Hepatocyte (in vitro differentiated cells): ENCODE measurements around the gene ROR1. TPM values are rescaled to one million over a fixed set of nuclear protein-coding genes. Genes with fewer than 3 reads are reported as not detected.

Source experiments
- DNase-seq: peaks from one replicate; pipeline ENCODE4 v3.0.0-alpha.2; 2016; ENCODE audit warnings: low spot score
- H2AFZ ChIP-seq: fragments of 200-600 bp; sonication (generic); 2 replicates; pipeline ENCODE4 v1.6.0; 2016; ENCODE audit warnings: antibody characterized with exemption, mild to moderate bottlenecking
- H3K27ac ChIP-seq: fragments of 200-600 bp; sonication (generic); 2 replicates; pipeline ENCODE4 v1.5.1; 2016; ENCODE audit warnings: mild to moderate bottlenecking
- H3K27me3 ChIP-seq: fragments of 200-600 bp; sonication (generic); 2 replicates; pipeline ENCODE4 v1.6.1; 2016
- H3K36me3 ChIP-seq: fragments of 200-600 bp; sonication (generic); replicated peaks from 2 replicates; pipeline ENCODE4 v1.5.1; 2016; ENCODE audit warnings: low read depth; ENCODE audit not compliant: insufficient read depth
- H3K4me1 ChIP-seq: fragments of 200-600 bp; sonication (generic); 2 replicates; pipeline ENCODE4 v1.5.1; 2016; ENCODE audit warnings: mild to moderate bottlenecking, moderate library complexity; ENCODE audit not compliant: insufficient read depth
- H3K4me2 ChIP-seq: fragments of 200-600 bp; sonication (generic); 2 replicates; pipeline ENCODE4 v1.6.0; 2016
- H3K4me3 ChIP-seq: fragments of 200-600 bp; sonication (generic); 2 replicates; pipeline ENCODE4 v1.5.1; 2016; ENCODE audit warnings: mild to moderate bottlenecking
- H3K79me2 ChIP-seq: fragments of 200-600 bp; sonication (generic); 2 replicates; pipeline ENCODE4 v1.6.0; 2017; ENCODE audit warnings: mild to moderate bottlenecking
- H3K9me2 ChIP-seq: fragments of 200-600 bp; sonication (generic); replicated peaks from 2 replicates; pipeline ENCODE4 v1.6.0; 2017; ENCODE audit warnings: mild to moderate bottlenecking; ENCODE audit not compliant: insufficient read depth
- H3K9me3 ChIP-seq: fragments of 200-600 bp; sonication (generic); 2 replicates; pipeline ENCODE4 v1.5.1; 2016; ENCODE audit warnings: low read depth, mild to moderate bottlenecking
- H4K20me1 ChIP-seq: fragments of 200-600 bp; sonication (generic); 2 replicates; pipeline ENCODE4 v1.6.0; 2016; ENCODE audit warnings: mild to moderate bottlenecking; ENCODE audit not compliant: insufficient read depth, poor library complexity, severe bottlenecking
- EZH2 ChIP-seq: fragments of 200-600 bp; sonication (generic); IDR thresholded peaks from 2 replicates; pipeline ENCODE4 v1.6.1; 2016; ENCODE audit warnings: antibody characterized with exemption, mild to moderate bottlenecking, borderline replicate concordance
- EZH2phosphoT487 ChIP-seq: fragments of 200-600 bp; sonication (generic); IDR thresholded peaks from one replicate; pipeline ENCODE4 v1.6.1; 2018; ENCODE audit warnings: antibody characterized with exemption, mild to moderate bottlenecking, low read depth, moderate library complexity; ENCODE audit not compliant: unreplicated experiment, severe bottlenecking
- WGBS: methylation state at CpG from one replicate; pipeline ENCODE4 v1.1.6; 2016; ENCODE audit warnings: low lambda C conversion rate; ENCODE audit errors: missing lambda C conversion rate; 5-methylcytosine and 5-hydroxymethylcytosine counted together
- polyA plus RNA-seq: library from polyadenylated mRNA; unstranded; fragments of >200 nt; fragmentation: Nextera tagmentation; extraction: Ambion mirVana; gene quantifications from 2 replicates; pipeline ENCODE4 v1.2.1, GENCODE V29; 2016
- total RNA-seq: library from RNA; depleted of rRNA; stranded (reverse); fragments of >200 nt; gene quantifications from 2 replicates; pipeline ENCODE4 v1.2.3, GENCODE V29; 2014
- TF ChIP-seq, protein P1 (sequence below): fragments of 200-600 bp; sonication (generic); IDR thresholded peaks from 2 replicates; pipeline ENCODE4 v1.5.1; 2016; ENCODE audit warnings: antibody characterized with exemption, mild to moderate bottlenecking; ENCODE audit not compliant: poor library complexity

ROR1 gene
- total and polyA plus RNA-seq, 2 experiments from 2014 or later: 16.4 to 27.7 TPM

DNA sequence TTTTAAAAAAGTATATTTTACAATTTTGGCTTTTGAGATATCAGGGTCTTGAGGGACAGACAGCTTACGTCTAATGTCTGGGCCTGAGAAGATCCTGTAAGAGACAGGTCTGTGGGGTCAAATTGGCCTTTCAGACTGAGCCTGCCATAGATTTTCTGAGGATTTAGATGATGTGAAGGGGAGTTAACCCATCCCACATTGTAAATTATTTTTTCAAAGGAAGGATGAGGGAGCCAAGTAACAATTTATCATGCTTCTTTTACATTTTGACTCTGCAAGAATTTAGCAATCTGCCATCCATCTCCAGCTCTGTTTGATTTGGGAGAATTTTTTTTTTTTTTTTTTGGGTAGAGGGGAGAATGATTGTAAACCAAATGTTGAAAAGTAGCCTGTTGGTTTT, 160.9 kb downstream of the ROR1 start:
- peaks cover 32% of the 10 kb centered on the region for H3K79me2 ChIP-seq
- H3K9me3 ChIP-seq: no peaks in the 10 kb centered on the region
- 83% methylated on average over 1 of the region's 1 CpG for WGBS
- no peak overlapping the region for H3K27ac ChIP-seq
- no peak for TF ChIP-seq EZH2
- no peaks in the 10 kb centered on the region for H3K9me2 ChIP-seq
- no peak overlapping the region for H2AFZ ChIP-seq
- H3K36me3 ChIP-seq: no peaks in the 10 kb centered on the region
- H3K4me2 ChIP-seq: no peak overlapping the region
- peaks cover 13% of the 10 kb centered on the region for H3K4me1 ChIP-seq
- no peaks in the 10 kb centered on the region for H3K27me3 ChIP-seq
- no peaks in the 10 kb centered on the region for H4K20me1 ChIP-seq
- no peak overlapping the region for H3K4me3 ChIP-seq
- no peak for DNase-seq

DNA sequence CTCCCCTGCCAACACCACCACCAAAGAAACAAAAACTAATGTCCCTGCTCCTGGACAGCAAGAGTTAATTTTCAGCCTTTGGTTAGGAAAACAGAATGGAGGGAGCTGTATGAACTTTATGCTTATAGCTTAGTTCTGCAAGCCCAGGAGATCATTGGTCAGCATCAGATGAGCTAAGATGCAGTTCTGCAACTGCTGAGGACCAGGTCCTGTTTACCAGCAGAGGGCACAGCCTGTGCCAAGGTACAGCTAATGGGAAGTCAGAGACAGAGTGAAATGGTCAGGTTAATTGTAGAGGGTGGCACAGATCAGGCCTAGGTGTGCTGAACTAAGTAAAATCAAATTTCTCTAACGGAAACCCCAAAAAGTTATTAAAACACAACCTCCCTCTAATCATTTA, 161.3 kb downstream of the ROR1 start:
- peak; percentile 22 for DNase-seq
- no peak overlapping the region for H3K4me2 ChIP-seq
- no peak overlapping the region for H3K27ac ChIP-seq
- H3K36me3 ChIP-seq: no peaks in the 10 kb centered on the region
- peaks cover 29% of the 10 kb centered on the region for H3K79me2 ChIP-seq
- no peak overlapping the region for H3K4me3 ChIP-seq
- H4K20me1 ChIP-seq: no peaks in the 10 kb centered on the region
- TF ChIP-seq, protein P1, sequence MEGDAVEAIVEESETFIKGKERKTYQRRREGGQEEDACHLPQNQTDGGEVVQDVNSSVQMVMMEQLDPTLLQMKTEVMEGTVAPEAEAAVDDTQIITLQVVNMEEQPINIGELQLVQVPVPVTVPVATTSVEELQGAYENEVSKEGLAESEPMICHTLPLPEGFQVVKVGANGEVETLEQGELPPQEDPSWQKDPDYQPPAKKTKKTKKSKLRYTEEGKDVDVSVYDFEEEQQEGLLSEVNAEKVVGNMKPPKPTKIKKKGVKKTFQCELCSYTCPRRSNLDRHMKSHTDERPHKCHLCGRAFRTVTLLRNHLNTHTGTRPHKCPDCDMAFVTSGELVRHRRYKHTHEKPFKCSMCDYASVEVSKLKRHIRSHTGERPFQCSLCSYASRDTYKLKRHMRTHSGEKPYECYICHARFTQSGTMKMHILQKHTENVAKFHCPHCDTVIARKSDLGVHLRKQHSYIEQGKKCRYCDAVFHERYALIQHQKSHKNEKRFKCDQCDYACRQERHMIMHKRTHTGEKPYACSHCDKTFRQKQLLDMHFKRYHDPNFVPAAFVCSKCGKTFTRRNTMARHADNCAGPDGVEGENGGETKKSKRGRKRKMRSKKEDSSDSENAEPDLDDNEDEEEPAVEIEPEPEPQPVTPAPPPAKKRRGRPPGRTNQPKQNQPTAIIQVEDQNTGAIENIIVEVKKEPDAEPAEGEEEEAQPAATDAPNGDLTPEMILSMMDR: peak; percentile 25
- no peak for TF ChIP-seq EZH2phosphoT487
- TF ChIP-seq EZH2: no peak
- 80% methylated on average over 1 of the region's 1 CpG for WGBS
- peaks cover 13% of the 10 kb centered on the region for H3K4me1 ChIP-seq
- no peaks in the 10 kb centered on the region for H3K27me3 ChIP-seq
- no peak overlapping the region for H2AFZ ChIP-seq
- no peaks in the 10 kb centered on the region for H3K9me2 ChIP-seq
- no peaks in the 10 kb centered on the region for H3K9me3 ChIP-seq

DNA sequence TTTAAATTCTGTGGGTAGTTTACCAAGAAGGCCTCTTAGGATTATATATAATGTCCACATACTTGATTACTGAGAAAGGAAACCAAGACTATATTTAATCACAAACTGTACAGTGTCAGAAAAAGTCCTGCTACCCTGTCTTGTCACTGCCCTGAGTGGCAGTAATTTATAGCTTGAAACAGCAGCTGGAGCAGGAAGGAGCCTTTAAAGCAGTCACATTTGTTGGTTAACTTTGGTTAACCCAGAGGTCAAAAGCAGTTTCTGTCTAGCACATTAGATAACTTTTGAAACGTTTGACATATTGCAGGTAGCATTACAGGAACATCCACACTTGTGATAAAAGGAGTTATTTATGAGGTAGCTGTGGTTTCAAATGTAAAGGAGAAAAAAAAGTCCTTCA, 161.7 kb downstream of the ROR1 start:
- no peak overlapping the region for H3K4me2 ChIP-seq
- H3K27me3 ChIP-seq: no peaks in the 10 kb centered on the region
- no peak overlapping the region for H3K27ac ChIP-seq
- TF ChIP-seq, protein P1: no peak
- no peak for TF ChIP-seq EZH2phosphoT487
- TF ChIP-seq EZH2: no peak
- no peaks in the 10 kb centered on the region for H4K20me1 ChIP-seq
- H2AFZ ChIP-seq: no peak overlapping the region
- peaks cover 25% of the 10 kb centered on the region for H3K79me2 ChIP-seq
- 10% methylated on average over 1 of the region's 1 CpG for WGBS
- H3K9me3 ChIP-seq: no peaks in the 10 kb centered on the region
- H3K9me2 ChIP-seq: no peaks in the 10 kb centered on the region
- no peak overlapping the region for H3K4me3 ChIP-seq
- H3K36me3 ChIP-seq: no peaks in the 10 kb centered on the region
- peaks cover 13% of the 10 kb centered on the region for H3K4me1 ChIP-seq
- no peak for DNase-seq

DNA sequence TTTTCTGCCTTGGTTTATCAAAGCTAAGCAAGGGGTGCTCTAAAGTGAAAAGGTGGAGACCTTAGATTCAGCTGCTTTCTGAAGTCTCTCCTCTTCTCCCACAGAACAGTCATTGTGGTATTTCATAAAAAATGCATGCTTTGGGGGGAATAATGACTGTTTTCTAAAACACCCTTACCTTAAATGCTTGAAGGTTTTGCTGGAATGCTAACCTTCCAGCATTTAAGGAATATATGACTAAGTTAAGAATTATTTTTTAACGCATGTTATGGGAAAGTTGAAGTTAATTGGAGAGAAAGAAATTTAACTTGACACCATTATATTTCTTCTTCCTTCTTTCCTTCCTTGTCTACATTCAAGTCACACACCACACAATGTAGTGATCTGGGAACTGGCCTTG, 162.5 kb downstream of the ROR1 start:
- H3K27me3 ChIP-seq: no peaks in the 10 kb centered on the region
- peaks cover 13% of the 10 kb centered on the region for H3K4me1 ChIP-seq
- no peak overlapping the region for H3K27ac ChIP-seq
- TF ChIP-seq EZH2phosphoT487 (no peak), EZH2 (no peak)
- TF ChIP-seq, protein P1: no peak
- no peaks in the 10 kb centered on the region for H3K36me3 ChIP-seq
- peaks cover 18% of the 10 kb centered on the region for H3K79me2 ChIP-seq
- H3K4me2 ChIP-seq: no peak overlapping the region
- WGBS: 90% methylated on average over 1 of the region's 1 CpG
- no peaks in the 10 kb centered on the region for H4K20me1 ChIP-seq
- H2AFZ ChIP-seq: no peak overlapping the region
- no peaks in the 10 kb centered on the region for H3K9me3 ChIP-seq
- H3K4me3 ChIP-seq: no peak overlapping the region
- H3K9me2 ChIP-seq: no peaks in the 10 kb centered on the region
- no peak for DNase-seq
